ENCODE data around the gene SUN5.
"Not testable (repeated sequence)": the region's sequence is repeated elsewhere in the genome, so short reads cannot be mapped to it uniquely, and the experiment has no call there.

SUN5 gene

DNA sequence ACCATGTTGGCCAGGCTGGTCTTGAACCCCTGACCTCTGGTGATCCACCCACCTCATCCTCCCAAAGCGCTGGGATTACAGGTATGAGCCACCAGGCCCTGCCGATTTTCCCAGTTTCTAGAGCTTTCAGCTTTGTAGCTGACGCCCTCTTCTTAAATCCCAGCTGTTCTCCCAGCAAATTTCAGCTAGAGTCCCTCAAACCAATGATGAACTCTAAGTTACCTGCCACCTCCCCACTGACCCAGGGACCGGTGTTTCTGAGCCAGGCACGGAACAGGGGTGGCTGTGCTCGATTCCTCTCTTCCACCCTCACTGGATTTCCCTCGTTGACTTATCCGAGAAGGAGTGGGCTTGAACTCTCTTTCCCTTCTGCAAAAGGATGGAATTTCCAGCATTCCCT lies 39.1 kb downstream of the SUN5 start:
- no peak for DNase-seq (ENCODE audit: low read depth)

DNA sequence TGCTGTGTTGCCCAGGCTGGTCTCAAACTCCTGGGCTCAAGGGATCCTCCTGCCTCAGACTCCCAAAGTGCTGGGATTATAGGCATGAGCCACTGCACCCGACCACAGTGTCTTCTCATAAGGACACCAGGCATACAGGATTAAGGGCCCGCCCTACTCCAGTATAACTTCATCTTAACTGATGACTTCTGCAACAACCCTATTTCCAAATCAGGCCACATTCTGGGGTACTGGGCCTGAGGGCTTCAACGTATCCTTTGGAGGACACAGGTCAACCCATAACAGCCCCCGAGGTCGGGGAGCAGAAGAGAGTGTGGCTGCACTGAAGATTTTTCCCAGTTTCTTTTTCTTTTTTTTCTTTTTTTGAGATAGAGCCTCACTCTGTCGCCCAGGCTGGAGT lies 39.7 kb downstream of the SUN5 start:
- DNase-seq (ENCODE audit: low read depth), result no peak

DNA sequence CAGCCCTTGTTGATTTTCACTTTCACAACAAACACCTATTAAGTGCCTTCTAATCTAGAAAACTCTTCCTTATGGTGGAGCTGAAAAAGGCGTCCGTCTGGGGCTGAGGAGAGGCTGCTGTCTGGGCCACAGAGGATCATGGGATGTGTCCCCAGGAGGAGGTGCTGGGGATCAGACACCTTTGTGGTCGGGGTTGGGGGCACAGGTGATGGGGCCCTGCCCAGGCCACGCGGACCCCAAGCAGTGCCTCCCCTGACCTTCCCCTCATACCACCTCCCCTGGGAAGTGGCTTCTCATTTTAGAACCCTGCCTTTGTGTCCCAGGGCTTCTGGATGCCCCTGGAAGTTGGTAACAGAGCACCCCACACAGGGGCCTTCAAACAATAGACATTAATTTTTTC lies 41.1 kb downstream of the SUN5 start:
- DNase-seq (ENCODE audit: low read depth), result no peak

DNA sequence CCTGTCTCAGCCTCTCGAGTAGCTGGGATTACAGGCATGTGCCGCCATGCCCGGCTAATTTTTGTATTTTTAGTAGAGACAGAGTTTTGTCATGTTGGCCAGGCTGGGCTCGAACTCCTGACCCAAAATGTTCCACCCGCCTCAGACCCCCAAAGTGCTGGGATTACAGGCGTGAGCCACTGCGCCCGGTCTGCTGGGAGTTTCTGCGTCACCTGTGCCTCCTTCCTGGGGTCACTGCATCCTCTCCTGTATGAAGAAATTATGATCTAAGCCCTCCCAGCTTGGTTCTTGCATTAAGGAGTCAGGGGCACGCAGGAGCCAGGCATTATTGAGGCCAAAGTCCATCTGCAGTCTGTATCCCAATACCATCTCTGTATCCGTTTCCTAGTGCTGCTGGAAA lies 41.6 kb downstream of the SUN5 start:
- DNase-seq (ENCODE audit: low read depth), result not testable (repeated sequence)

DNA sequence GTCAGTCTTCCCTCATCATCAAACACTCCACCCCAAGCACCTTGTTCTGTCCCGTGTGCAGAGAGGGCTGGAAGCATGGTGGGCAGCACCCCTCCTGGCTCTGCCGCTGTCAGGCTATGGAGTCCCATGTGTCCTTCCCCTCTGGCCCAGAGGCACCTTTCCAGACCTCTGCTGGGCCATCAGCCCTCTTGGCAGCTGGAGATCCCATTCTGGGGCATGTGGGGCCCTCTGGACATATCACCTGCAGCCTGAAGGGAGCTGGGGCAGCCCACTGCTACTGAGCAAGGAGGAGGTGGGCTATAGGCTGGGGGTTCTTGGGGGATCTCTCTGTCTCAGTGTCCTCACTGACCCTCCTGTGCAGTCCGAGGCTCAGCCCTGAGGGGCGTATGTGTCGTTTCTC lies 42.2 kb downstream of the SUN5 start:
- no peak for DNase-seq (ENCODE audit: low read depth)

DNA sequence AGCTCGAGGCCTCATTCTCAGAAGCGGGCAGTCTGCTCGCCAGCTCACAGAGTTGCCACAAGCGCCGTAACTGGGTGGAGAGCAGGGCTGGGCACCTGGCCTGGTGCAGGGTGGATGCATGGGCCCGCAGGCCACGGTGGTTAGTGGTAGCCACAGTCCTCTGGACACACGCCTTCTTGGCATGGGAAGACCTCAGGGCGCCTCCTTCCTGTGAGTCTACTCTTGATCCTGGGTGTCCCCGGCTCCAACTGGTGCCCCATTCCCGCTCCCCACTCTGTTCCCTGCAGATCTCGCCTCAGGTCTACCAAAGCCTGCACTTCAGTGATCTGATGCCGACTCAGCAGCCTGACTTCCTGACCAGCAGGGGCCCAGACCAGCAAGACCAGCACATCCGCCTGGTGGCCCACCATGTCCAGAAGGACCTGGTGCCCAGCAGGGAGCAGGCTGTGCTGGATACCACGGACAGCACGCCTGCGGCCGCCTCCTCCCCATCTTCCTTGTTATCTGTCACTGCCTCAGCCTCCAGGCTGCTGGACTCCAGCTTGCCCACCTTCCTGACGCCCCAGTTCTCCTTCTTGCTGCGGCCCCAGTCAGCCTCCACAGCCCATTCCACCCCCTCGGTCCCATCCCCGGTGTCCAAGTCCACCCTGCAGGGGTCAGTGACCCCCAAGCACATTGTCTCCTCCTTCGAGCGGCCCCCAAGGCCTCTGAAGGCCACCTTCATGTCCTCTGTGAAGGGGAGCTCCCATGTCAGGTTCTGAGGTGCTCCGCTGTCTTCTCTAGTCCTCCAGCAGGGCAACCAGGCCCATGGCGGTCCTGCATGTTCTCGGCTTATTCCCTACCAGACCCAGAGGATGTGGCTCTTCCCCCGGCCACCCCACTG lies 43.1 kb downstream of the SUN5 start:
- no peak for DNase-seq (ENCODE audit: low read depth)

DNA sequence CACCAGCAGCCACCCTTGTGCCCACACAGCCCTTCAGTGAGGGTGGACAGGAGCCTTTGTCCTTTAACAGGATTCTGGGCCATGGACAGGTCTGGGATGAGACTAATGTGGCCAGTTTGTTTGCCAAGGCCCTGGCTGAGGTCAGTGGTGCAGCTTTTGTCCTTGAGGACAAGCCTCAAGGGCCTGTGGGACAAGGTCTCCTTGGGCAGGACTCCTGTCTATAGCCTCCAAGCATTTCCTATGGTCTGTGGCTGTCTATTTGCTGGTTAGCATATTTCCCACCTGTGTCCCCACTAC lies 44.1 kb downstream of the SUN5 start:
- no peak for DNase-seq (ENCODE audit: low read depth)

DNA sequence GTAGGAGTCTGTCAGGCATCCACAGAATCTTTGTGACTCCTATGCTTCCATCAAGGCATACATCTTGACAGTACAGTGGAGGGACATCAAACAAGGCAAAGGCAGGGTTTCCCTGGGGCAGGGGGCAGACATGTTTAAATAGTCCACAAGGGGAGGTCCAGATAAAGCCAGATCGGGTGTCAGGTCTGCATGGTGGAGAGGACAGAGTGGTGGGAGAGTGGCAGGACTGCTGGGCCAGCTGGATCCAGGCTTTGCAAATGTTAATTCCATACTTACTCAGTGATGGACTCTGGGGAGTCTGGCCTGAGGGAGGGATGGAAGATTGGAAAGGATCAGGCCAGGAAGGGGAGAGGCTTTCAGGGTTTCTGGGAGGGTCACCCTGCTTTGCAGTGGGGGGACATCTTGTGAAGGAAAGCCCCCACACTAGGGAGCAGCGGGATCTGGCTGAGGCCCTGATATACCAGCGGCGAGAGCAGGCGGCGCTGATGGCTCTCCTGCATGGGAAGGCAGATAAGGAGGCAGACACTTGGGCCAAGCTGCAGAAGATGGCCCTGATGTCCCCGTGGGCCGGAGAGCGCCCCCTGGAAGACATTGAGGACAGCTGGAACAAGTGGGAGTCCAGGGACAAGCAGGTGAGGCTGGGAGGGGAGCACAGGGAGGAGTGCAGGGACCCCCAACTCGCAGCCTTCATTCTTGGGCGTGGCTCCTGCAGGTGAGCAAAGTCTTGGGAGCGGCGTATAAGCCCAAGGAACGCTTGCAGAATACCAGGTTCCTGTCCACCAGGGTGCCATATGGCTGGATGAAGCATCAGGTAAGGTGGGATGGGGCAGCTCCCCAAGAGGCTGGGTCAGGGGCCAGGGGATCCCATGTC lies 44.6 kb downstream of the SUN5 start:
- no peak for DNase-seq (ENCODE audit: low read depth)

DNA sequence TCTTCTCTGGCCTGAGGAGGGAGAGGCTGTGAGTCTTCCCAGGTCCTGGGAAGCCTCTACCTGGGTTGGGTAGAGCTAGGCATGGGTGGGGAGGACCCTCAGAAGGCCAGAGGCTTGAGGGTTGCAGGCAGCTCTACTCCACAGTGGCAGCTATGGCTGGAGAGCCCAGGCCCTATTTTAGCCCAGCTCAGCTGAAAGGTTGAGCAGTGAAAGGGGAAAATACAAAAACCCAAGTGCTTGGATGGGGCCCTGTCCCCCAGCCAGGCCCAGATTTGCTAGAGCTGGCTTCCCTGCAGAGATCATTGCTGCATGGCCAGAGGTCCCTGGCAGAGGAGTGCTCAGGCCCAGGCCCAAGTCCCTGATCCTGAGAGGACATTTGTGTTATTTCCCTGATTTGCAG lies 45.7 kb downstream of the SUN5 start:
- DNase-seq (ENCODE audit: low read depth), result no peak

DNA sequence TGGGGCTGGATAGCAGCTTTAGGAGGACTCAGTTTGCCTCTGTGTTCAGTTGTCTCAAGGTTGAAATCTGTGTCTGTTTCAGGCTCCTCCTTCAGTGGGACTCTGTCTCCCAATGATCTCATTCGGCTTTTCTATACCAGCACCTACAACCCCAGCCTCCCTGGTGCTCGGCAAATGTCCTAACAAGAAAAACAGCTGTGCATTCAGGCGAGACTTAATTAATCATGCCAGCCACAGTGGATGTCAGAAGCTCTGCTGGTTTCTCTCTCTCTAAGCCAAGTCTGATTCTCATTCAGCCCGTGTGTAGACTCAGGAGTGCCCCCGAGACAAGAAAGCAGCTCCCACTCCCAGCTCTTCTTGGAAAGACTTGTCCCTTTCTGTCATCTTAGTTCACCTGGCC lies 46.8 kb downstream of the SUN5 start:
- no peak for DNase-seq (ENCODE audit: low read depth)

DNA sequence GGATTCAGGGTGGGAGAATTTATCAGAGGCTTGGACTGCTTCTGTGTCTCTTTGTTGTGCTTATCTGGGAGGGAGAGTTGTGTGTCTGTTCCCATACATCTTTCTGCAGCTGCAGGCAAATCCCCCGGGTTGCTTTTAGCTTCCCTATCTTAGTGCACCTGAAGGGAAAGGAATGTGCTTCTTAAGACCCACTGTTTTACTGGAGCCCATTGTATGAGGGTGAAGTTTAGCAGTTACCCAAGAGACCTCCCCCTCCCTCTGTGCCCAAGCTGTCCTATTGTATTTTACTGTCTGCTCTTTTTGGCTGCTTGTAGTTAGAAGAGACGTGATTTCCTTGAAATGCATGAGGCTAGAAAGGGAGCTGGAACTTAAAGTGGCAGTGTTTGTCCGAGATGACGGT lies 53.7 kb downstream of the SUN5 start:
- not testable (repeated sequence) for DNase-seq (ENCODE audit: low read depth)

DNA sequence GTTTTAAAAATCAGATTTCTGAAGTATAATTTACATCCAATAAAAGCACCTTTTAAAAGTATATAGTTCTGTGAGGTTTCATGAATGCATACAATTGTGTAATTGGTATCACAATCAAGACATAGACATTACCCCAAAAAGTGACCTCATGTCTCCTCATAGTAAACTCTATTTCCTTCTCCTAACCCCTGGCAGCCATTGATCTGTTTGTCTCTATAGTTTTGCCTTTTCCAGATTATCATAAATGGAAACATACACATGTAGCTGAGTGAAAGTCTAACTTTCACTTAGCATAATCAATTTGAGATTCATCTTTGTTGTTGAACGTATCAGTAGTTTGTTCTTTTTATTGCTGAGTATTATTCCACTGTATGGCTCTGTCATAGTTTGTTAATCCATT lies 57.6 kb downstream of the SUN5 start:
- DNase-seq (ENCODE audit: low read depth), result no peak

DNA sequence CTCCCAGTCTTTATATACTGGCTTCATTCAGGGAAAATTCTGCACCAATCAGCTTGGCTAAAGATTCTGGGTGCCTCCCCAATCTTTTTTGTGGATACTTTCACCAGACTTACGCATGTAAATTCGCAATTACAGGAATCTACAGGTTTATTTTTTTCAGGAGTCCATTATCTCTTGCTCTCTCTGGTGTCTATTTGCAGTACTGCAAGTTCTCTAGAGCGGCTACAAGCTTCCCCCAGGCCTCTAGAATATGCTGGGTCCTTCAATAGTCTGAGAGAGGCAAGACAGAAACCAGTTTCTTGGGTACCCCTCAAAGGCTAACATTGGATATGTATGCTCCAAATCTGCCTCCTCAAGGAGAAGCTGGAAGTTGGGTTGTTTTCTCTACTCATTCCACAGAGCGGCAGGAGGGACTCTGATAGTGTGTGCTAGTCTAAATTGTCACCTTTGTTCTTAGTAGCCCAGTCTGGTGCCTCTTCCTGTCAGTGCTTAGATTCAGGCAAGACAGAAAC lies 58.5 kb downstream of the SUN5 start:
- DNase-seq (ENCODE audit: low read depth), result no peak

DNA sequence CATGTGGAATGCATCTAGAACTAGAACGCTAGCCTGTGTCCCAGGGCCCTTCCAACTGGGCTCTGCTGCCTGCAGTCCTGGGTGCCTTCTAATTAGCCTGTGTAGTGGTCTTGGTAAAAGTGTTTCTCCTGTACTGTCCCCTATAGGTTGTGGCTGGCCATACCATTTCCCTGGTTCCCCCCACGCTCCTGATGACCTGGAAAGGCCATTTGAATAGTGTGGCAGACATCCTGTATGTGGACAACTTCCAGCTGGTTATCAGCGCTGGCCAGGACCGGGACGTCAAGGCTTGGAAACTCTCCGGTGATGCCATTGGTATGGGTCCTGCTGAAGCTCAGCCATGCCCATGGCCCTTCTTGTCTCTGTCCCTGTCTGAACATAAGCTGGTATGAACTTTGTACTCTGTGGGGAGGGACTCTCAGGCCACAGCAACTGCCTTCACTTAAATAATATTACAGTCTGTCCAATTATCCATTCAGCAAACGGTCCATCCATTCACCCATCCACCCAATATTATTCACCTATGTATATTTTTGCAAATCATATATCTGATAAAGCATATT lies 60.7 kb downstream of the SUN5 start:
- no peak for DNase-seq (ENCODE audit: low read depth)

DNA sequence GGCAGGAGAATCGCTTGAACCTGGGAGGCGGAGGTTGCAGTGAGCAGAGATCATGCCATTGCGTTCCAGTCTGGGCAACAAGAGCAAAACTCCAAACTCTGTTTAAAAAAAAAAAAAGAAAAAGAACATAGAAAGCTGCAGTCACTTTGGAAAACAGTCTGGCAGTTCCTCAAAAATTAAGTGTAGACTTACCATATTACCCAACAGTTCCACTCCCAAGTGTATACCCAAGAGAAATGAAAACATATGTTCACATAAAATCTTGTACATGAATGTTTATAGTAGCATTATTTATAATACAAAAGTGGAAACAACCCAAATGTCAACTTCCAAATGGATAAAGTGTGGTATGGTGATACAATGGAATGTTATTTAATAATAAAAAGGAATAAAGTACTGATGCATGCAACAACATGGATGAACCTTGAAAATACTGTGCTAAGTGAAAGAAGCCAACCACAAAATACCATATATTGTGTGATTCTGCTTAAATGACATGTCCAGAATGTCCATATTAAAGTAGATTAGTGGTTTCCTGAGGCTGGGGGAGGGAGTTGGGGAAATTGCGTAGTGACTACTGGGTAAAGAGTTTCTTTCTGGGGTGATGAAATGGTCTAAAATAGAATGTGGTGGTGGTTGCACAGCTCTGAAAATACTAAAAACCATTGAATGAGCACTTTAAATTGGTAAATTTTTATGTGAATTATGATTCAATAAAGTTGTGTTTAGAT lies 62.9 kb downstream of the SUN5 start:
- no peak for DNase-seq (ENCODE audit: low read depth)

DNA sequence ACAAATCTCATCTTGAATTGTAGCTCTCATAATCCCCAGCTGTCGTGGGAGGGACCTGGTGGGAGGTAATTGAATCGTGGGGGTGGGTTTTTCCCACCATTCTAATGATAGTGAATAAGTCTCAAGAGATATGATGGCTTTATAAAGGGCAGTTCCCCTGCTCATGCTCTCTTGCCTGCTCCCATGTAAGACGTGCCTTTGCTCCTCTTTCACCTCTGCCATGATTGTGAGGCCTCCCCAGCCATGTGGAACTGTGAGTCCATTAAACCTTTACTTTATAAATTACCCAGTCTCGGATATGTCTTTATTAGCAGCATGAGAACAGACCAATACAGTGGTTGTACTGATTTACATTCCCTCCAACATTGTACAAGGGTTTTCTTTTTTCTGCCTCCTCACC lies 69.7 kb downstream of the SUN5 start:
- DNase-seq (ENCODE audit: low read depth), result no peak

Measured in stimulated activated CD8-positive, alpha-beta memory T cell treated with anti-CD3 and anti-CD28 coated beads, Interleukin-7, amount 100 ng/mL, for 24 hours (primary cell).